HG03520 (cell line): ENCODE data around the gene HGD.
"Not testable (repeated sequence)": the region's sequence is repeated elsewhere in the genome, so short reads cannot be mapped to it uniquely, and the experiment has no call there.

ENCODE experiments used
- ATAC-seq: cut with Tn5 transposase; IDR thresholded peaks from one replicate; pipeline ENCODE4 v1.9.1; 2021; ENCODE audit warnings: mild to moderate bottlenecking, moderate library complexity; ENCODE audit not compliant: unreplicated experiment

Gene HGD

DNA sequence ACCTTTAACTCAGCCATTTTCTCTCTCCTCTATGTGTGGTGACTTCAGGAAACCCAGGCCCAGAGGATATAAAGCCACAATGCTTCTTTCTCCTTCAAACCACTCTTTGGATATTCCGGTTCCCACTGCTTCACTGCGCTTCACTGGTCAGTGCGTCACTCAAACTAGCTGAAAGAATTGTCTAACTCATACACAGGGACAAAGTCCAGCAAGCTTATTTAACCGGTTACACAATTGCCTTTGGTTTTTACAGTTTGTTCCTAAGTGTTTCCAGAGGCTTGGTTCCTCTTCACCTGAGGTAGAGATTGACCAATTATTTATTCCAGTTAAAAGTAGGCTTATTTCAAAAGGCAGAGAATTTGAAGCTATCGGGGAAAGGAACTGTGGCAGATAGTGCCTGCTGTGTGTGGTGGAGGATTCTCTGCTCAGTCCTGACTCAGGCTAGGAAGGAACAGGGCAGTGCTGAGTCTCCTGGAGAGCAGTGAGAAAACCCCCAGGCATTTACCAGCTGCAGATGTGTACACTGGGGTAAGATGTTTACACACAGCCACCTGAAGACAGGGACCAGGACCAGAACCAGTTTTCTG, at the start of gene HGD:
TSS of gene HGD (minus strand) at position 145 of the 587 bp plus-strand sequence. CDS start at position 17, 128 bp downstream.
- ATAC-seq: no peak

DNA sequence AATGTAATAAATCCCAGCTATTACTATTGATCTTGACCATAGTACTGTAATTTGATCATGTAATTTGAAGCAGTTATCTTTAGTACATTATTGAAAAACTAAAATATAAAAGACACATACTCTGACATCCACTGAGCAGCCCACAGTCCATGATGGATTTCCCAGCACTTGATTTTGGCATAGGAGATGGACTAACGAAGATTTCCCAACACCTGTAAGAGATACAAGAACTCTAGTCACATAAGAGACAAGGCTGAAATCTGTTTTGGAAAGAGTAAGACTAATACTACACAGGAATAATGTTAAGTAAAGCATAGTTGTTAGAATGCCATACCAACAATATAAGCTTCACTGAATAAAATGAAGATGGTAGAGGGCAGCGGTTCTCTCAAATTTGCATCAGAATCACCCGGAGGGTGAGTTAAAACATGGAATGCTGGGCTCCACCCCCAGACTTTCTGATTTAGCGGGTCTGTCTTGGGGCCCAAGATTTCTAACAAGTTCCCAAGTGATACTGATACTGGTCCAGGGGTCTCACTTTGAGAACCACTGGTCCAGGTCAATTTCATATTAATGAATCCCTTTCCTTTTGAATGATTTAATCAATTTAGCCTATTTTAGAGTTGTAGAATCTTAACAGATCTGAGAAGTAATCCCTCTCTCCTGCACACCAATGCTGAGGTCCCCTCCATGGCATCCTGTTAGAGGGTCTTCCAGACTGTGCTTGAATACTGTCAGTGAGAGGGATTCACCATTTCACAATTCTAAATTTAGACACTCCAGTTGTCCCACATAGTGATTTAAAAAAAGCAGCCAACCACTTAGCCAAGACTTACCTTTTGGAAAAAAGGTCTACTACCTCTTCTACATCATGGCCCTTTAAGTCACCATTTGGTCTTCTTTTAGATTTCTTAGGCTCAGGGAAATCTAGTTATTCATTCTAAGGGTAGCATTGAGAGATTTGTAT, 48.8 kb upstream of the HGD start:
- ATAC-seq: no peak

- no peak for ATAC-seq
Observed at GRCh38 chr3:120726791-120727190, 44.8 kb upstream of the HGD start.

- not testable (repeated sequence) for ATAC-seq
Observed at GRCh38 chr3:120719167-120719834, 37.3 kb upstream of the HGD start.

GRCh38 chr3:120713262-120713661, 31.2 kb upstream of the HGD start:
- ATAC-seq: no peak

DNA sequence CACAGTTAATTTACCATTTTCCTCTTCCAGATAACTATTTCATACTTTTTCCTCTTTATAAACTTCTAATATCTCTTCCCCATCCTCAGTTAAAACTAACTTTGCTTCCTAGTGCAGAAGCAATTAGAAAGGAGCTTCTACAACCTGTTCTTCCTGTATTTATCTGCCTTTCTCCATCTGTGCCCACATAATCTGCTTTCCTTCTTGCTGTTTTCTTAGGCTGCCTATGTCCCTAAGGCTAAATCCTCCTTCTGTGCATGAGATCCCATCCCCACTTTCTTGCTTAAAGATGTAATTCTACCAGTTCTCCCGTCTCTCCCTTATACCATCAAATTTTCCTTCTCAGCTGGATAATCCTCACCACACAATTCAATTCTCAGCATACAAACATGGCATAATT, 28.3 kb upstream of the HGD start:
- no peak for ATAC-seq

GRCh38 chr3:120708408-120708807, 26.4 kb upstream of the HGD start:
- ATAC-seq: no peak

GRCh38 chr3:120706950-120707349, 24.9 kb upstream of the HGD start:
- no peak for ATAC-seq

GRCh38 chr3:120705884-120706582, 24.0 kb upstream of the HGD start:
- ATAC-seq: no peak

DNA sequence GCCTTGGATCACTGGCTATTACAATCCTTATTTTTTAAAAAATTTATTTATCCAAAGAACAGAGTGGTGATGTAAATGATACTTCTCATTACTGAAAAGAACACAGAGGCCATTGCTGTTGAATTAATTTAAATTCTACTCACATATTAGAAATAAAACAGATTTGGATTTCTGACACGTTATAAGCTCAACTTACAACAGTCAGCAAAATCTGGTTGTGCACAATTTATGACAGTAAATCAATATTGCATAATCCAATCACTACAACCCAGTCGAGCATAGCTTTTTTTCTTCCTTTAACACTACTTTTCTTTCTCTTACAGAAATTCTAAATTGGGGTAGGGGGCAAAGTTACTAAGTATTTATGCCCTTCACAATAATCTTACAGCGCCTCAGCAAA, 17.3 kb upstream of the HGD start:
- ATAC-seq: no peak

DNA sequence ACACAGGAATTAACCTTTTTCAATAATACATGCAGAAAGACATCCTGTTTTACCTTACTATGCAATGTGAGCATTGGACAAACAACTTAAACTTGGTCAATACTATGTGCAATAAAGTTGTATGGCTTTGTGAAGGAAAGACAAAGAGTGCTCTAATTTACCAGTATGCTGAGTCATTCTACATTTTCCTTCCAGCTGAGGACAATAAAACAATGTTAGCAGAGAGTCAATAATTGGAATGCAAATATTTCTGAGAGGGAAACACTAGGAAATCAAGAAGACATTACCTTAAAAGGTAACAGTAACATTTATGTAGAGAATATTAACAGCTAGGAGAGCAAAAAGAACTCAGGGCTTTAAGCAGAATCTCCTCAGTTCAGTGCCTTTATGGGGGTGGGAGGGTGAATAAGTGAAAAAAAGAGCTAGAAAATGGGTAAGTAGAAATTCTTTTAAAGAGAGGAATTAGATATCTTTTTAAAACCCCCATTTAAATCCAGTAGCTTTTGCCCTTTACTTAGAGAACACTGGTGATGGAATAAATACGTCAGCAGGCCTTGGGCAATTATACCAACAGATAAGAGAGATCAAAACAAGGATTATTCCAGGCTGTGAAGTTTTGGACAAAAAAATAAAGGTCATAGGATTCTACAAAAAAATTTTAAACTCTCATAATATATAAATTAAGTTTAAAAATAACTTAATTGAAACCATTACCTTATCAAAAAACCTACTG, 11.6 kb upstream of the HGD start:
- ATAC-seq: no peak

DNA sequence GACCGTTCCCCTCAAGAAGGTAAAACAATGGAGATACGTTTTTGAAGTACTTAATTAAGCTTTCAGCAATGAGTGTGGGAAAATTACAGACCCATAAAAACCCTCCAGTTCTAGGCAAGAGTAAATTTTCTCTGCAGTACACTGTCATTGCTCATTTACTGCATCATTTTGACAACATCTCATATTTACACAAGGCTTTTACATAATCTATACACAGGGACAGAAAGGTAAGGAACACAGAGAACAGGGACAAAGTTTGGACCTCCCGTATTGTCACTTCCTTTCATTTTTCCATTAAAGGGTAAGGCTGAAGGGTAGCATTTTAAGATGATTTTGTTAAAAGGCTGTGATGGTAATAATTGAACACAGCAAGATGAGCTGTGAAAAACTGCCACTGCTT, 7.4 kb upstream of the HGD start:
- no peak for ATAC-seq

DNA sequence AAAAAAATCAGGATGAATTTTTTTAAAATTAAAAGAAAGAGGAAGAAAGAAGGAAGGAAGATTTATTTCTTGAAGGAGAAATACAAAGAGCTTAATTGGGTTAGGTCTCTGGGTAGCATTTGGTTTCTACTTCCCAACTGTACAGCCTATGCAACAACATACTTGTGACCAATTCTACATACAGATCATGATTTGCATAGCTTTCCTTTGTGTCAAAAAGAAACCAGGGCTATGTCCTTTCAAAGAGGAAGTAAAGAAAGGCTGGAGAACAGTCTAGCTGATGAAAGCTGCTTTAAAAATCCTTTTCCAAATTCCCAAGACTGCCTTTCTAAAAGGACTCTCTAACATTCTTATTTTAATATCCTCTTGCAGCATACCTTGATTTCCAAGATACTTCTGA, 6.1 kb upstream of the HGD start:
- ATAC-seq: peak; percentile 99

DNA sequence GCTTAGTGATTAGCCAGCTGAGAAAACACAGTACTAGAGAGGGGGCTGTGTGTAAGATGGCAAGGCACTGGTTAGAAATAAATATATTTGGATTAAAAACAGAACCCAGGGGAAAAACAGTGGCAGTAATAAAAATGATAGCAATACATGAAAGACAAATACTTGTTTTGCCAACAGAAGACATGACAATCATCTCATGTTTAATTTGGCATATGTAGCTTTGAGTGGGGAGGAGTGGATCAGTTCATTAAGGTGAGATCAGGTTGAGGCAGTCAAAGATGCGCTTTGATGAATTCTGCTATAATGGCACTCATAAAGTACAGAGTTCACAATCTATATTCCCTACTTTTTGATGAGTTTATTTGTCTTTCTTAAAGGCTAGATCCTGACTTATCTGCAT, 3.4 kb upstream of the HGD start:
- ATAC-seq: no peak

DNA sequence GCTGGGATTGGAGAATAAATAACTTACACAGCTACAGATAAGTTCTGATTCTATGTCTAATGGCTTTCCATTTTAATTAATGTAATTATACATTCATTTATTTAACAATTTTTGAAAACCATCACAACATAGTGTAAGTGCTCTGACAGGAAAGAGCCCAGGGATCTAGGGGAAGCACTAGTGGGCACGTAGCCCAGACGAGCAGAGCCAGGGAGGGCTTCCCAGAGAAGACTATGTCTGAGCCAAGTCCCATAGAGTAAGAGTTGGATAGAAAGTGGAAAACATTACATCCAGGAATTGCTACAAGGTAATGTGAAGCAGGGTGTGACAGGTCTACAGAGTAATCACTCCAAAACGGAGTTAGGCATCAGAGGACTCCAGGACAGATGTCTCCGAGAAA, 2.9 kb upstream of the HGD start:
- ATAC-seq: no peak

DNA sequence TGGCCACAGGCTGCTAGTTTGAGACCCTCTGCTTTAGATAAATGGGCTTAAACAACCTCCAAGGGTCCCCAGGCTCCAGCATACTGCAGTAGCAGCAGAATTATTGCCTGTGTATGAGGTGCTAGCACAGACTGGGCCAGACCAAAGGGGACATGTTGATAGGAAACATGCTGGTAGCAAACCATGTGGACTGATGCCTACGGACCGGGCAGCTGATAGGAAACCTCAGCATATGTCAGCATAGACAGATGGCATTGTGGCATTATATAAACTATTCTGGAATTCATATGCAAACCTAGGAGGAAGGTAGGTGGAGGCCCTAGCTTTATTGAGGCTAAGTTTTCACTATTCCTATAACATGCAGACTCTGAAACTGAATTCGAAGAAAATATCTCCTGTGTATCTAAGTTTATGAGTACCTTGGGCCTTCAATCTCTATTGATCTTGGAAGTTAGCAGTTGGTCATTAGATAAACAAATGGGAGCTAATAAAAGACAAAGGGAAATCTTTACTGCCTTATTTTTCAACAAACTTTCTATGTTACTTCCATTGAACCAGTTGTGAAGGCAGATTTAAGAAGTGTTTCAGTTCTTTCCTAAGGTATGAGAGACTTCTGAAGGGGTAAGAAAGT, 1.7 kb upstream of the HGD start:
- ATAC-seq: no peak

GRCh38 chr3:120683213-120683612, 1.2 kb upstream of the HGD start:
- no peak for ATAC-seq

- ATAC-seq: no peak
Observed at GRCh38 chr3:120681506-120682038, 467 bp downstream of the HGD start.

DNA sequence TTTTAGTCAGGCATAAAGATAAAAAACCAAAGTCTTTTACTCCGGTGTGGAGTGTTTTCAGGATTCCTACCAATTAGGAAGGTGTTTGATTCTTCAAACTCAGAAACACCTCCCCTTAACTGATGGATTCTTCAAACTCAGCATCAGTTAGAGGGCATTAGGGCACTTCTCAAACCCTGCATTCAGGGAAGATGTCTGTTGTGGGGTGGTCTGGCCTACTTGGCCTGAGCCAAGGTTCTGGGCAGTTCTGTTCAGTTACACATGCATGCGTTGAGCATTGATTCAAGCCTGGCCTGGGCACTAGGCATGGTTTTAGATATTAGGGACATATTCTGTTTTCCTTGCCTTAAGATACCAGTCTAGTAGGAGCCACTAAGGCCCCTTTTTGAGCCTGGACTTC, 1.0 kb downstream of the HGD start:
- no peak for ATAC-seq
